ENCODE results near the gene HOXD13.

Gene HOXD13

DNA sequence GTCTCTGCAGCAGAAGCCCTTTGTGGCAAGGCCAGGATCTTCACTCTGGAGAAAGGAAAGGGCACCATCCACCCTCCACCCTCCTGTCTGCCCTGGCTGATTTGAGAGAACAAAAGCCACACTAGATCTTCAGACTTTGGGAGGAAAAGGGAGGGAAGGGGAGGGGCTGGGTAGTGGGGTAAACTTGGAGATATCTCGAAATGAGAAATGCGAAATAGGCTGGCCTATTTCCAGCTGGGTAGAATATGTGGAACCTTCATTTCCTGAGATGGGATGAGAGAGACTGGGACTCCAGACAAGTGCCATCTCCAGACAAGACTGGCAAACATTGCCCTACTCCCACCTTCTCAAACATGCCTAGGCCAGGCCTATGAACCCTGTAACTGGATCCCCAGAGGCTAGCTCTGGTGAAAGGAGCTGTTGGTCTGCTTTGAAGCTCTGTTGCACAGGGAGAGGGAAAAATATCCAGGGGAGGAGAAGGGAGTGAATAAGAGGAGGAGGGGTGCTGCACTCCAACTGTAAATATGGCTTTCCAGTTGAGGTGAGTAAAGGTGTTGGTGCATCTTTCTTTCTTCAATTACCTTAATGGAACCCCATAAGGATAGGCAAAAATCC, 8.8 kb downstream of the HOXD13 start:
- no peak for DNase-seq (ENCODE audit: insufficient read length, low spot score)
- no peak for TF ChIP-seq CTCF (IDR thresholded peaks at IDR 0.05; ENCODE audit: insufficient read depth, missing control alignments)
- FAIRE-seq, result no peak

- DNase-seq (ENCODE audit: insufficient read length, low spot score), result no peak
- no peak for FAIRE-seq
- no peak for TF ChIP-seq CTCF (IDR thresholded peaks at IDR 0.05; ENCODE audit: insufficient read depth, missing control alignments)
These were observed 9.3 kb downstream of the HOXD13 start for GRCh38 chr2:176101842-176102241.

DNA sequence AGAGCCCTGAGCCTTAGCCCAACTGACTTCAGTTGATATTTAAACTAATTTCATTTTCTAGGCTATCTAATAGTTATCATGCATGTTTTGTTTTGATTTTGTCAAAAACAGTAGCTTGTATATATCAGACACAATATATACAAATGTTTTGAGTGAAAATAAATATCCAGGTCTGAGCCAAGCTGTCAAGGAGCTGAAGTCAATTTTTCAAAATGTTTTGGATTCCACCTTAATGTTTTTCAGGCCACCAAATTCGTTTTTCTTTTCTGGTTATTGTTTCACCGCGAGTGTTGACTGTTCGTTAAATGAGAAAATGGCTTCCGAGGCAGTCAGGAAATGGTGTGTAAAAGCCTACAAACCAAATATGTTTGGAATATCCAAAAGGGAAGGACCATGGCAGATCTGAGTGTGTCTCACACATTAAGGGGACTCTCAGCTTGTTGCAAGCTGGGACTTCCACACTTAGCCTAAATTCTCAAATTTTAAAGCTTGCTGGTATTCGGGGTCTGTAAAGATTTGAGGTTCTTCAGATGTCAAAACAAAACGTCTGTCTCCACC, 9.9 kb downstream of the HOXD13 start:
- no peak for DNase-seq (ENCODE audit: insufficient read length, low spot score)
- FAIRE-seq, result no peak
- no peak for TF ChIP-seq CTCF (IDR thresholded peaks at IDR 0.05; ENCODE audit: insufficient read depth, missing control alignments)

DNA sequence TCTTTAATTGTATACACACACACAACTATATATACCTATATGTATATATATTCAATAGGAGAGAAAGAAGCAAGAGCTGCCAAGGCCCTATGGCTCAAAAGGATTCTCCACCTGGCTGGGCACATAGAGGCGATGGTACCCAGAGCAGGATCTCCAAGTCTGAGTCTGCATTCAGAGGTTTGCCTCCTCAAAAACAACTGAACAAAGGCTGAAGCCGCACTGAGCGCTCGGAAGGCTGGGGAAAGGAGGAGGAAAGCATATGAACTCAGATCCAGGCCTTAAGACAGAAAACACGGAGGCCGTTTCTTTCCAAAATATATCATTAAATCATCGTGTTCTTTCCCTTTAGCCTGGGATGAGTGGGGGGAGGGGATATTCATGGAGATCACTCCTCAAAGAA, 10.7 kb downstream of the HOXD13 start:
- FAIRE-seq (no peak), DNase-seq (ENCODE audit: insufficient read length, low spot score) (no peak)
- TF ChIP-seq CTCF (IDR thresholded peaks at IDR 0.05; ENCODE audit: insufficient read depth, missing control alignments), result no peak

- DNase-seq (ENCODE audit: insufficient read length, low spot score) (no peak), FAIRE-seq (no peak)
- TF ChIP-seq CTCF (IDR thresholded peaks at IDR 0.05; ENCODE audit: insufficient read depth, missing control alignments), result no peak
These were observed 11.3 kb downstream of the HOXD13 start for GRCh38 chr2:176103742-176104315.

DNA sequence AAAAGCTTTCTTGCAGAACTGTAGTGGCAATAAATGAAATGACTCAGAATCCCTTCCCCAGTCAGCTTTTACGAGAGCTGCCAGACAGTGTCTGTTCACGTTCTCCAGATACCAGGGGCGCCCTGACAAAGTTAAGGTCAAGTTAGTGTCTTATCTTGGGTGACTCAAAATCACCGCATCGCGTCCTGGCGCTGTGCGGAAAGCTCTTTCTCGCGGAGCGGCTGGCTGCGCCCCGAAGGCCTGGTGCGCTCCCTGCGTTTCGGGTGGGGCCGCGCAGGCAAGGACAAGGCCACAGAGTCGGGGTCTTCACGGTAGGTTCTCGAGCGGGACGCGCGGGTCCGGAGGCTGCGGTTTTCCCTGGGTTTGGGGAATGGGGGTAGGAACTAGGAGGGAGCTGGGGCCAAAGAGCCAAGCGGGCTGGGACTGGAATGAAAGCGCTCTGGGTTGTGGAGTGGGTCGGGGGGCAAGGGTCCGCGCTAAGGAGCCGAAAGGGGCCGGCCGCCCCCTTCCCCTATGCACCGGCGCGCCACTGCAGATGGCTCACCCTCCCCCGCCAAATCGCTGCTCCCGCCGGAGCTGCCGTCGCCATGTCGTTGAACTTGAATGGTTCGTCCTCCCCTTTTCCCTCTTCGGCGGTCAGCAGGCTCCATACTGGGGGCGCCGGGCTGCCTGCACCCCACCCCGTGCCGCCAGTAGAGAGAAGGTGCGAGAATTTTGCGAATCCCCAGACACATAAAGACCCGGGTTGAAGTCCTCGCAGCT, 12.0 kb downstream of the HOXD13 start:
- no peak for FAIRE-seq
- TF ChIP-seq CTCF (IDR thresholded peaks at IDR 0.05; ENCODE audit: insufficient read depth, missing control alignments), result no peak
- DNase-seq (ENCODE audit: insufficient read length, low spot score), result no peak
